H1 (cell line): Measurements from ENCODE around the gene CNGA2. TPM values are rescaled to one million over a fixed set of nuclear protein-coding genes. Genes with fewer than 3 reads are reported as not detected.

Experiments used
- CTCF ChIA-PET: fragments of 300-600 bp; sonication (Branson Sonifier 250); formaldehyde crosslinking; loops from one replicate; lab custom pipeline; 2021; ENCODE audit not compliant: partially characterized antibody; lab: Charles Lee
- POLR2A ChIA-PET: fragments of 300-600 bp; sonication (Branson Sonifier 250); formaldehyde crosslinking; loops from one replicate; lab custom pipeline; 2021; ENCODE audit warnings: inconsistent platforms; ENCODE audit not compliant: partially characterized antibody; lab: Charles Lee
- DNase-seq, 2 experiments: peaks; one replicate each; pipeline versions ENCODE4 v3.0.0 to v3.0.0-alpha.2; 2010 to 2022; ENCODE audit warnings: low spot score in 2 of 2, low read depth in 1 of 2, mixed read lengths in 1 of 2
- FAIRE-seq: peaks from 2 replicates; lab custom pipeline; 2011; peaks lifted over from hg19 to GRCh38; lab: Jason Lieb, UNC
- H2AFZ ChIP-seq: 2 replicates; pipeline ENCODE4 v1.8.1; 2012; ENCODE audit warnings: low read length, inconsistent platforms
- H2AK5ac ChIP-seq: 2 replicates; pipeline ENCODE4 v1.6.1; 2013; ENCODE audit warnings: low read depth, low read length
- H2BK120ac ChIP-seq: replicated peaks from 2 replicates; pipeline ENCODE3; 2013; ENCODE audit warnings: low read depth, low read length, inconsistent platforms
- H2BK12ac ChIP-seq: 2 replicates; pipeline ENCODE4 v1.6.1; 2013; ENCODE audit warnings: low read depth, low read length
- H2BK15ac ChIP-seq: 2 replicates; pipeline ENCODE4 v1.6.1; 2013; ENCODE audit warnings: low read length
- H2BK20ac ChIP-seq: 2 replicates; pipeline ENCODE4 v1.6.1; 2013; ENCODE audit warnings: low read length
- H2BK5ac ChIP-seq: 2 replicates; pipeline ENCODE4 v1.6.1; 2013; ENCODE audit warnings: low read depth, low read length
- H3K14ac ChIP-seq: 2 replicates; pipeline ENCODE4 v1.6.1; 2013; ENCODE audit warnings: inconsistent platforms; ENCODE audit not compliant: insufficient read length
- H3K18ac ChIP-seq: 2 replicates; pipeline ENCODE4 v1.6.1; 2013; ENCODE audit warnings: low read length; ENCODE audit errors: extremely low read depth
- H3K23ac ChIP-seq: 2 replicates; pipeline ENCODE4 v1.6.1; 2013; ENCODE audit warnings: inconsistent platforms; ENCODE audit not compliant: insufficient read length
- H3K23me2 ChIP-seq: 2 replicates; pipeline ENCODE4 v1.6.1; 2013; ENCODE audit warnings: low read depth, low read length
- H3K27ac ChIP-seq: 2 replicates; pipeline ENCODE4 v1.6.1; 2011; ENCODE audit warnings: low read depth, low read length, inconsistent platforms
- H3K27me3 ChIP-seq, 4 experiments: replicated peaks in 1 of 4; 1 replicate in 1 of 4; 2 replicates in 3 of 4; pipeline versions ENCODE4 v1.6.1 to v1.8.1; 2011 to 2013; ENCODE audit warnings: low read length in 3 of 4, mild to moderate bottlenecking in 3 of 4, inconsistent platforms in 2 of 4, mixed read lengths in 2 of 4, moderate library complexity in 1 of 4; ENCODE audit not compliant: control insufficient read depth in 3 of 4, insufficient read depth in 3 of 4; ENCODE audit errors: extremely low read depth in 1 of 4
- H3K36me3 ChIP-seq, 4 experiments: 2 replicates each; pipeline versions ENCODE4 v1.6.1 to v1.8.1; 2011 to 2013; ENCODE audit warnings: mild to moderate bottlenecking in 4 of 4, low read length in 3 of 4, moderate library complexity in 2 of 4, control low read depth in 1 of 4, inconsistent platforms in 1 of 4; ENCODE audit not compliant: insufficient read depth in 4 of 4, control insufficient read depth in 2 of 4
- H3K4ac ChIP-seq: replicated peaks from 2 replicates; pipeline ENCODE3; 2013; ENCODE audit warnings: low read length, low read depth, mixed read lengths, inconsistent platforms; ENCODE audit not compliant: insufficient read length
- H3K4me1 ChIP-seq, 4 experiments: replicated peaks in 1 of 4; 1 replicate in 1 of 4; 2 replicates in 3 of 4; pipeline versions ENCODE4 v1.6.1 to v1.8.1; 2011 to 2013; ENCODE audit warnings: low read length in 3 of 4, inconsistent platforms in 2 of 4, mixed read lengths in 1 of 4; ENCODE audit not compliant: insufficient read depth in 4 of 4, control insufficient read depth in 3 of 4
- H3K4me2 ChIP-seq, 2 experiments: 2 replicates each; pipeline versions ENCODE4 v1.6.1 to v1.8.1; 2011 to 2013; ENCODE audit warnings: low read depth in 2 of 2, low read length in 2 of 2, control low read depth in 1 of 2, inconsistent platforms in 1 of 2, mild to moderate bottlenecking in 1 of 2; ENCODE audit not compliant: insufficient read depth in 1 of 2
- H3K4me3 ChIP-seq, 4 experiments: fragments of 200-600, 300-600 bp in 1 of 4; sonication (generic), shearing (Covaris generic), sonication (Bioruptor Twin) in 1 of 4; 2 replicates each; pipeline versions ENCODE4 v1.5.1 to v1.8.1; 2011 to 2016; ENCODE audit warnings: low read length in 4 of 4, low read depth in 3 of 4, control low read depth in 2 of 4, inconsistent platforms in 2 of 4, mild to moderate bottlenecking in 2 of 4, mixed read lengths in 1 of 4, moderate library complexity in 1 of 4; ENCODE audit not compliant: insufficient read depth in 2 of 4; ENCODE audit errors: extremely low read depth in 1 of 4
- H3K56ac ChIP-seq: replicated peaks from 2 replicates; pipeline ENCODE3; 2013; ENCODE audit warnings: low read depth, mild to moderate bottlenecking, mixed read lengths, low read length, inconsistent platforms; ENCODE audit not compliant: insufficient read length
- H3K79me1 ChIP-seq: 2 replicates; pipeline ENCODE4 v1.6.1; 2013; ENCODE audit warnings: low read depth, low read length, control low read depth
- H3K79me2 ChIP-seq, 2 experiments: 2 replicates each; pipeline versions ENCODE4 v1.6.1 to v1.8.1; 2012 to 2013; ENCODE audit warnings: low read length in 2 of 2, mild to moderate bottlenecking in 2 of 2, inconsistent platforms in 1 of 2; ENCODE audit not compliant: insufficient read depth in 2 of 2, control insufficient read depth in 1 of 2
- H3K9ac ChIP-seq, 4 experiments: replicated peaks in 1 of 4; 1 replicate in 1 of 4; 2 replicates in 3 of 4; pipeline versions ENCODE4 v1.6.1 to v1.8.1; 2011 to 2013; ENCODE audit warnings: low read depth in 3 of 4, low read length in 3 of 4, control low read depth in 2 of 4, mild to moderate bottlenecking in 2 of 4, moderate library complexity in 2 of 4, inconsistent platforms in 1 of 4; ENCODE audit errors: extremely low read depth in 1 of 4
- H3K9me3 ChIP-seq, 2 experiments: 2 replicates each; pipeline versions ENCODE4 v1.6.1 to v1.8.1; 2012 to 2013; ENCODE audit warnings: mild to moderate bottlenecking in 2 of 2, moderate library complexity in 2 of 2, control low read depth in 1 of 2, inconsistent platforms in 1 of 2, low read depth in 1 of 2, low read length in 1 of 2, mixed read lengths in 1 of 2; ENCODE audit not compliant: insufficient read depth in 2 of 2
- H4K20me1 ChIP-seq, 2 experiments: replicated peaks in 1 of 2; 2 replicates each; pipeline versions ENCODE3 to v1.8.1; 2011 to 2013; ENCODE audit warnings: inconsistent platforms in 2 of 2, low read length in 2 of 2, mild to moderate bottlenecking in 1 of 2; ENCODE audit not compliant: insufficient read depth in 2 of 2, control insufficient read depth in 1 of 2
- H4K5ac ChIP-seq: 2 replicates; pipeline ENCODE4 v1.6.1; 2013; ENCODE audit warnings: low read length, low read depth, mixed read lengths, inconsistent platforms; ENCODE audit not compliant: insufficient read length
- H4K8ac ChIP-seq: 2 replicates; pipeline ENCODE4 v1.8.0; 2013; ENCODE audit warnings: mild to moderate bottlenecking, moderate library complexity, low read length, inconsistent platforms; ENCODE audit not compliant: insufficient read depth; ENCODE audit errors: extremely low read depth
- H4K91ac ChIP-seq: replicated peaks from 2 replicates; pipeline ENCODE3; 2013; ENCODE audit warnings: low read length, mixed read lengths, inconsistent platforms; ENCODE audit not compliant: insufficient read length
- BACH1 ChIP-seq: IDR thresholded peaks from 2 replicates; pipeline ENCODE4 v1.6.1; 2012; ENCODE audit warnings: low read length, improper control_type of control experiment
- BRCA1 ChIP-seq: IDR thresholded peaks from 2 replicates; pipeline ENCODE4 v1.6.1; 2012; ENCODE audit warnings: low read depth, low read length, improper control_type of control experiment
- CHD2 ChIP-seq: IDR thresholded peaks from 2 replicates; pipeline ENCODE4 v1.6.1; 2012; ENCODE audit warnings: low read length, improper control_type of control experiment
- EGR1 ChIP-seq: IDR thresholded peaks from 2 replicates; pipeline ENCODE4 v1.6.1; 2011; ENCODE audit warnings: low read depth, low read length, borderline replicate concordance
- GABPA ChIP-seq: IDR thresholded peaks from 2 replicates; pipeline ENCODE4 v1.6.1; 2011; ENCODE audit warnings: mild to moderate bottlenecking, low read length, moderate library complexity, borderline replicate concordance; ENCODE audit not compliant: insufficient read depth
- MAFK ChIP-seq: IDR thresholded peaks from 2 replicates; pipeline ENCODE4 v1.6.1; 2012; ENCODE audit warnings: low read depth, mild to moderate bottlenecking, improper control_type of control experiment, low read length
- RAD21 ChIP-seq, 2 experiments: IDR thresholded peaks in 1 of 2; conservative IDR thresholded peaks in 1 of 2; 2 replicates each; pipeline ENCODE4 v1.6.1; 2011; ENCODE audit warnings: low read depth in 2 of 2, low read length in 2 of 2, improper control_type of control experiment in 1 of 2, inconsistent platforms in 1 of 2, mild to moderate bottlenecking in 1 of 2, moderate library complexity in 1 of 2
- SIRT6 ChIP-seq: IDR thresholded peaks from one replicate; pipeline ENCODE4 v1.7.1; 2012; ENCODE audit warnings: low read length, inconsistent platforms
- SIX5 ChIP-seq: IDR thresholded peaks from 2 replicates; pipeline ENCODE4 v1.6.1; 2011; ENCODE audit warnings: mild to moderate bottlenecking, low read depth, low read length
- SP1 ChIP-seq: IDR thresholded peaks from 2 replicates; pipeline ENCODE4 v1.6.1; 2011; ENCODE audit warnings: low read depth, low read length
- WGBS, 2 experiments: shearing (Covaris generic) in 1 of 2; methylation state at CpG; one replicate each; pipeline versions ENCODE4 v1.1.6 to v1.1.7; 2013 to 2015; ENCODE audit warnings: low lambda C conversion rate in 2 of 2, mixed read lengths in 2 of 2, inconsistent platforms in 1 of 2, low coverage in 1 of 2, missing lambda C conversion rate in 1 of 2; ENCODE audit not compliant: insufficient replicate concordance in 2 of 2, insufficient coverage in 1 of 2, insufficient read length in 1 of 2; ENCODE audit errors: extremely low coverage in 1 of 2, missing lambda C conversion rate in 1 of 2; 5-methylcytosine and 5-hydroxymethylcytosine counted together
- polyA plus RNA-seq, 7 experiments: library from polyadenylated mRNA; depleted of rRNA in 3 of 7; stranded (reverse) in 5 of 7; unstranded in 2 of 7; fragments of >200 nt in 5 of 7; fragments of 200-250 nt in 2 of 7; gene quantifications; 1 replicate in 5 of 7; 2 replicates in 1 of 7; 4 replicates in 1 of 7; pipeline versions ENCODE4 v1.2.1 to v1.2.3, GENCODE V29; 2011 to 2013; ENCODE audit warnings: missing spikeins in 2 of 7, mixed read lengths in 2 of 7
- total RNA-seq: library from RNA; stranded (reverse); fragmentation: NEBNext Ultra II Directional; extraction: Animal tissue kit (Norgen Biotek cat#: 25700); gene quantifications from 2 replicates; pipeline ENCODE4 v1.2.1, GENCODE V29; 2021
- TF ChIP-seq, protein P1 (sequence below): IDR thresholded peaks from 2 replicates; pipeline ENCODE4 v1.6.1; 2012; ENCODE audit warnings: inconsistent platforms
- TF ChIP-seq, protein P2 (sequence below): IDR thresholded peaks from 2 replicates; pipeline ENCODE4 v1.6.1; 2011; ENCODE audit warnings: low read depth, mild to moderate bottlenecking, low read length; ENCODE audit not compliant: insufficient read depth
- TF ChIP-seq, protein P3 (sequence below): IDR thresholded peaks from 2 replicates; pipeline ENCODE4 v1.6.1; 2011; ENCODE audit warnings: low read length, improper control_type of control experiment

CNGA2 gene
- total and polyA plus RNA-seq, 2 of the 8 experiments (the other 6 are each of a cell fraction or from before 2014, with no cell fraction given) = not detected

DNA sequence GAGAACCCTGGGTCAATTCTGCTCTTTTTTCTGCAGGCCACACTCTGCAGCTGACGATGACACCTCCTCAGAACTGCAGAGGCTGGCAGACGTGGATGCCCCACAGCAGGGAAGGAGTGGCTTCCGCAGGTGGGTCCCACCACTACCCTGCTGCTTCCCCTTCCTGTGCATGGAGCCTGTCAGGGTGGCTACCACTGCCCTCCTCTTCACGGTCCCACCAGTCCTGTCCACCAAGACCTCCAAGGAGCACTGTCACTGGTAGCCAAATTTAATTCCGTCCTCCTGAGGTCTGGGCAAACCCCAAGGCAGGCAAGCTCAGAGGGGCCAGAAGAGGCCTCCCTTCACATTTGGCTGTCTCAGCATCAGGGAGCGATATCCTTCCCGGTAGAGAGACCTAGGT lies 4.2 kb downstream of the CNGA2 start:
- no peak overlapping the region for H3K27ac ChIP-seq
- H4K5ac ChIP-seq = no peak overlapping the region
- no peaks in the 10 kb centered on the region for H3K36me3 ChIP-seq
- no peak overlapping the region for H3K4me2 ChIP-seq
- 91% methylated on average over 5 of the region's 7 CpGs; no CpG with 5 or more reads in 1 of the 2 experiments for WGBS, 2 experiments
- H2BK120ac ChIP-seq = no peak overlapping the region
- no peak overlapping the region for H3K4me3 ChIP-seq
- no peak overlapping the region for H4K91ac ChIP-seq
- no peaks in the 10 kb centered on the region for H3K4me1 ChIP-seq
- no peaks in the 10 kb centered on the region for H3K79me2 ChIP-seq
- ChIA-PET CTCF (interaction anchor here (0.7 to 3.3 kb wide), 4 partner anchors 8 to 1082 kb away, joined by 3 to 15 read pairs (median 3); no protein-coding TSS in a partner anchor), POLR2A (no interaction called here)
- H3K23me2 ChIP-seq = no peaks in the 10 kb centered on the region
- no peaks in the 10 kb centered on the region for H3K27me3 ChIP-seq
- no peak overlapping the region for H2BK12ac ChIP-seq
- FAIRE-seq = no peak
- no peak overlapping the region for H4K8ac ChIP-seq
- no peak overlapping the region for H3K4ac ChIP-seq
- H2BK20ac ChIP-seq = no peak overlapping the region
- H2AFZ ChIP-seq = no peak overlapping the region
- H3K56ac ChIP-seq = no peak overlapping the region
- no peak overlapping the region for H3K23ac ChIP-seq
- no peaks in the 10 kb centered on the region for H3K79me1 ChIP-seq
- H2BK5ac ChIP-seq = no peak overlapping the region
- no peak overlapping the region for H2AK5ac ChIP-seq
- no peak overlapping the region for H3K14ac ChIP-seq
- H2BK15ac ChIP-seq = no peak overlapping the region
- no peak for DNase-seq
- H3K9ac ChIP-seq = no peak overlapping the region
- no peaks in the 10 kb centered on the region for H4K20me1 ChIP-seq
- no peaks in the 10 kb centered on the region for H3K9me3 ChIP-seq
- H3K18ac ChIP-seq = no peak overlapping the region
- no peak for TF ChIP-seq SP1
- TF ChIP-seq BACH1 = no peak
- TF ChIP-seq GABPA = no peak
- TF ChIP-seq RAD21 (IDR thresholded peaks at IDR 0.05 in 1 of 2, conservative IDR thresholded peaks at IDR 0.05 in 1 of 2; ENCODE audit: low read depth in 2 of 2, low read length in 2 of 2) = no peak
- no peak for TF ChIP-seq SIRT6
- TF ChIP-seq, protein P1, sequence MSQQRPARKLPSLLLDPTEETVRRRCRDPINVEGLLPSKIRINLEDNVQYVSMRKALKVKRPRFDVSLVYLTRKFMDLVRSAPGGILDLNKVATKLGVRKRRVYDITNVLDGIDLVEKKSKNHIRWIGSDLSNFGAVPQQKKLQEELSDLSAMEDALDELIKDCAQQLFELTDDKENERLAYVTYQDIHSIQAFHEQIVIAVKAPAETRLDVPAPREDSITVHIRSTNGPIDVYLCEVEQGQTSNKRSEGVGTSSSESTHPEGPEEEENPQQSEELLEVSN = no peak
- no peak for TF ChIP-seq BRCA1
- TF ChIP-seq, protein P2, sequence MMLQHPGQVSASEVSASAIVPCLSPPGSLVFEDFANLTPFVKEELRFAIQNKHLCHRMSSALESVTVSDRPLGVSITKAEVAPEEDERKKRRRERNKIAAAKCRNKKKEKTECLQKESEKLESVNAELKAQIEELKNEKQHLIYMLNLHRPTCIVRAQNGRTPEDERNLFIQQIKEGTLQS = no peak
- TF ChIP-seq, protein P3, sequence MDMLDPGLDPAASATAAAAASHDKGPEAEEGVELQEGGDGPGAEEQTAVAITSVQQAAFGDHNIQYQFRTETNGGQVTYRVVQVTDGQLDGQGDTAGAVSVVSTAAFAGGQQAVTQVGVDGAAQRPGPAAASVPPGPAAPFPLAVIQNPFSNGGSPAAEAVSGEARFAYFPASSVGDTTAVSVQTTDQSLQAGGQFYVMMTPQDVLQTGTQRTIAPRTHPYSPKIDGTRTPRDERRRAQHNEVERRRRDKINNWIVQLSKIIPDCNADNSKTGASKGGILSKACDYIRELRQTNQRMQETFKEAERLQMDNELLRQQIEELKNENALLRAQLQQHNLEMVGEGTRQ = no peak
- no peak for TF ChIP-seq EGR1
- TF ChIP-seq MAFK = no peak
- no peak for TF ChIP-seq SIX5
- TF ChIP-seq CHD2 = no peak
